GM21528 (cell line): ENCODE results near the gene SEMA4B.
"Not testable (repeated sequence)": the region's sequence is repeated elsewhere in the genome, so short reads cannot be mapped to it uniquely, and the experiment has no call there.

Experiments
- ATAC-seq: cut with Tn5 transposase; IDR thresholded peaks from one replicate; pipeline ENCODE4 v1.9.1; 2021; ENCODE audit warnings: mild to moderate bottlenecking, moderate library complexity; ENCODE audit not compliant: unreplicated experiment, low FRiP score

Gene SEMA4B

GRCh38 chr15:90201130-90201943, at the start of gene SEMA4B:
TSS of gene SEMA4B (plus strand) at chr15:90201330. CDS start at chr15:90201579, 249 bp downstream.
- ATAC-seq: peak; percentile 84

- no peak for ATAC-seq
Measured at GRCh38 chr15:90151989-90152645, 49.0 kb upstream of the SEMA4B start.

- no peak for ATAC-seq
Measured at GRCh38 chr15:90153658-90154057, 47.5 kb upstream of the SEMA4B start.

GRCh38 chr15:90154246-90154645, 46.9 kb upstream of the SEMA4B start:
- no peak for ATAC-seq

- no peak for ATAC-seq
Measured at GRCh38 chr15:90154861-90155626, 46.1 kb upstream of the SEMA4B start.

GRCh38 chr15:90159213-90159612, 41.9 kb upstream of the SEMA4B start:
- ATAC-seq: no peak

- ATAC-seq: no peak
Measured at GRCh38 chr15:90160781-90161727, 40.1 kb upstream of the SEMA4B start.

GRCh38 chr15:90161950-90162361, 39.2 kb upstream of the SEMA4B start:
- peak; percentile 66 for ATAC-seq

- no peak for ATAC-seq
Measured at GRCh38 chr15:90162956-90163355, 38.2 kb upstream of the SEMA4B start.

- ATAC-seq: not testable (repeated sequence)
Measured at GRCh38 chr15:90164239-90164638, 36.9 kb upstream of the SEMA4B start.

GRCh38 chr15:90165157-90165556, 36.0 kb upstream of the SEMA4B start:
- ATAC-seq: no peak

- no peak for ATAC-seq
Measured at GRCh38 chr15:90165659-90166489, 35.3 kb upstream of the SEMA4B start.

GRCh38 chr15:90167121-90167520, 34.0 kb upstream of the SEMA4B start:
- no peak for ATAC-seq

- ATAC-seq: no peak
Measured at GRCh38 chr15:90171623-90172022, 29.5 kb upstream of the SEMA4B start.

GRCh38 chr15:90173372-90173771, 27.8 kb upstream of the SEMA4B start:
- ATAC-seq: no peak

GRCh38 chr15:90174140-90174875, 26.8 kb upstream of the SEMA4B start:
- no peak for ATAC-seq

- no peak for ATAC-seq
Measured at GRCh38 chr15:90177012-90177411, 24.1 kb upstream of the SEMA4B start.
